GM12873 (cell line): Measurements from ENCODE around the gene POLD4.

ENCODE experiments used
- TF ChIP-seq, protein P1 (sequence below): IDR thresholded peaks from 2 replicates; pipeline ENCODE4 v1.5.1; 2012; ENCODE audit warnings: low read depth, mild to moderate bottlenecking, moderate library complexity, low read length, control low read depth; ENCODE audit not compliant: insufficient read depth; ENCODE audit errors: missing control alignments

Gene POLD4

GRCh38 chr11:67301313-67301921, 51.9 kb downstream of the POLD4 start:
- TF ChIP-seq, protein P1, sequence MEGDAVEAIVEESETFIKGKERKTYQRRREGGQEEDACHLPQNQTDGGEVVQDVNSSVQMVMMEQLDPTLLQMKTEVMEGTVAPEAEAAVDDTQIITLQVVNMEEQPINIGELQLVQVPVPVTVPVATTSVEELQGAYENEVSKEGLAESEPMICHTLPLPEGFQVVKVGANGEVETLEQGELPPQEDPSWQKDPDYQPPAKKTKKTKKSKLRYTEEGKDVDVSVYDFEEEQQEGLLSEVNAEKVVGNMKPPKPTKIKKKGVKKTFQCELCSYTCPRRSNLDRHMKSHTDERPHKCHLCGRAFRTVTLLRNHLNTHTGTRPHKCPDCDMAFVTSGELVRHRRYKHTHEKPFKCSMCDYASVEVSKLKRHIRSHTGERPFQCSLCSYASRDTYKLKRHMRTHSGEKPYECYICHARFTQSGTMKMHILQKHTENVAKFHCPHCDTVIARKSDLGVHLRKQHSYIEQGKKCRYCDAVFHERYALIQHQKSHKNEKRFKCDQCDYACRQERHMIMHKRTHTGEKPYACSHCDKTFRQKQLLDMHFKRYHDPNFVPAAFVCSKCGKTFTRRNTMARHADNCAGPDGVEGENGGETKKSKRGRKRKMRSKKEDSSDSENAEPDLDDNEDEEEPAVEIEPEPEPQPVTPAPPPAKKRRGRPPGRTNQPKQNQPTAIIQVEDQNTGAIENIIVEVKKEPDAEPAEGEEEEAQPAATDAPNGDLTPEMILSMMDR = no peak
